NB4 (cell line): ENCODE measurements around the gene ZNF594.
"Not testable (repeated sequence)": the region's sequence is repeated elsewhere in the genome, so short reads cannot be mapped to it uniquely, and the experiment has no call there.

Experiments used
- MYC ChIP-seq: IDR thresholded peaks from 2 replicates; pipeline ENCODE4 v1.6.1; 2011; ENCODE audit warnings: low read depth, low read length
- POLR2A ChIP-seq: IDR thresholded peaks from 2 replicates; pipeline ENCODE4 v1.6.1; 2011; ENCODE audit warnings: mild to moderate bottlenecking; ENCODE audit not compliant: insufficient read length; ENCODE audit errors: extremely low read depth
- TF ChIP-seq, protein P1 (sequence below): IDR thresholded peaks from one replicate; pipeline ENCODE4 v1.5.1; 2012; ENCODE audit warnings: low read depth, low read length

DNA sequence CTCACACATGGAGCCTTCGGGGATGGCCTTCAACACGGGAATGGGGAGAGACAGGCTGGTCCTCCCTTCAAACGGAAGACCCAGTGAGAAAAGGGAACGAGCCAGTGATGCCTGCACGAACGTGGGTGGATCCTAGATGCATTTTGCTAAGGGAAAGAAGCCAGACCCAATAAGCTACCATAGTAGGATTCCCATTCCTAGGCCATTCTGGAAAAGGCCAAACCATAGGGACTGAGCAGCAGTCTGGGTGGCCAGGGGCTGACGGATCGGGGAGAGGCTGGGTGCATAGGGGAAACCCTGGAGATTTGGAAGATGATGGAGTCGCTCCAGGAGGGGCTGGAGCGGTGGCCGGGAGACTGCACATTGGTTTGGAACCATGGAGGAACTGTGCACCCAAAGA, 57.1 kb downstream of the ZNF594 start:
- TF ChIP-seq, protein P1, sequence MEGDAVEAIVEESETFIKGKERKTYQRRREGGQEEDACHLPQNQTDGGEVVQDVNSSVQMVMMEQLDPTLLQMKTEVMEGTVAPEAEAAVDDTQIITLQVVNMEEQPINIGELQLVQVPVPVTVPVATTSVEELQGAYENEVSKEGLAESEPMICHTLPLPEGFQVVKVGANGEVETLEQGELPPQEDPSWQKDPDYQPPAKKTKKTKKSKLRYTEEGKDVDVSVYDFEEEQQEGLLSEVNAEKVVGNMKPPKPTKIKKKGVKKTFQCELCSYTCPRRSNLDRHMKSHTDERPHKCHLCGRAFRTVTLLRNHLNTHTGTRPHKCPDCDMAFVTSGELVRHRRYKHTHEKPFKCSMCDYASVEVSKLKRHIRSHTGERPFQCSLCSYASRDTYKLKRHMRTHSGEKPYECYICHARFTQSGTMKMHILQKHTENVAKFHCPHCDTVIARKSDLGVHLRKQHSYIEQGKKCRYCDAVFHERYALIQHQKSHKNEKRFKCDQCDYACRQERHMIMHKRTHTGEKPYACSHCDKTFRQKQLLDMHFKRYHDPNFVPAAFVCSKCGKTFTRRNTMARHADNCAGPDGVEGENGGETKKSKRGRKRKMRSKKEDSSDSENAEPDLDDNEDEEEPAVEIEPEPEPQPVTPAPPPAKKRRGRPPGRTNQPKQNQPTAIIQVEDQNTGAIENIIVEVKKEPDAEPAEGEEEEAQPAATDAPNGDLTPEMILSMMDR: not testable (repeated sequence)
- TF ChIP-seq POLR2A, MYC: not testable (repeated sequence)
